Neural progenitor cell (in vitro differentiated cells): Measurements from ENCODE around the gene MMP11.
"Not testable (repeated sequence)": the region's sequence is repeated elsewhere in the genome, so short reads cannot be mapped to it uniquely, and the experiment has no call there.

Source experiments
- EZH2 ChIP-seq: fragments of 200-600 bp; sonication (generic); IDR thresholded peaks from 2 replicates; pipeline ENCODE4 v1.6.1; 2017; ENCODE audit warnings: antibody characterized with exemption, mild to moderate bottlenecking, moderate library complexity
- TF ChIP-seq, protein P1 (sequence below): fragments of 200-600 bp; sonication (generic); IDR thresholded peaks from 2 replicates; pipeline ENCODE4 v1.5.1; 2017; ENCODE audit warnings: antibody characterized with exemption, mild to moderate bottlenecking

DNA sequence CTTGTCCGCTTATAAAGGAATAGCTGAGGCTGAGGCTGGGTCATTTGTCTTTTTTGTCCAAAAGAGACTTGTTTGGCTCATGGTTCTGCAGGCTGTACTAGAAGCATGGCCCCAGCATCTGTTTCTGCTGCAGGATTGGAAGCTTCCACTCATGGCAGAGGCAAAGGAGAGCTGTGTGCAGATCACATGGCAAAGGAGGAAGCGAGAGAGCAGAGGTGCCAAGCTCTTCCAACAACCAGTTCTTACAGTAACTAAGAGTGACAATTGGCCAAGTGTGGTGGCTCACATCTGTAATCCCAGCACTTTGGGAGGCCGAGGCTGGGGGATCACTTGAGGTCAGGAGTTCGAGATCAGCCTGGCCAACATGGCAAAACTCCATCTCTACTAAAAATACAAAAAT is 44.5 kb upstream of the MMP11 start:
- TF ChIP-seq, protein P1, sequence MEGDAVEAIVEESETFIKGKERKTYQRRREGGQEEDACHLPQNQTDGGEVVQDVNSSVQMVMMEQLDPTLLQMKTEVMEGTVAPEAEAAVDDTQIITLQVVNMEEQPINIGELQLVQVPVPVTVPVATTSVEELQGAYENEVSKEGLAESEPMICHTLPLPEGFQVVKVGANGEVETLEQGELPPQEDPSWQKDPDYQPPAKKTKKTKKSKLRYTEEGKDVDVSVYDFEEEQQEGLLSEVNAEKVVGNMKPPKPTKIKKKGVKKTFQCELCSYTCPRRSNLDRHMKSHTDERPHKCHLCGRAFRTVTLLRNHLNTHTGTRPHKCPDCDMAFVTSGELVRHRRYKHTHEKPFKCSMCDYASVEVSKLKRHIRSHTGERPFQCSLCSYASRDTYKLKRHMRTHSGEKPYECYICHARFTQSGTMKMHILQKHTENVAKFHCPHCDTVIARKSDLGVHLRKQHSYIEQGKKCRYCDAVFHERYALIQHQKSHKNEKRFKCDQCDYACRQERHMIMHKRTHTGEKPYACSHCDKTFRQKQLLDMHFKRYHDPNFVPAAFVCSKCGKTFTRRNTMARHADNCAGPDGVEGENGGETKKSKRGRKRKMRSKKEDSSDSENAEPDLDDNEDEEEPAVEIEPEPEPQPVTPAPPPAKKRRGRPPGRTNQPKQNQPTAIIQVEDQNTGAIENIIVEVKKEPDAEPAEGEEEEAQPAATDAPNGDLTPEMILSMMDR: not testable (repeated sequence)
- TF ChIP-seq EZH2: not testable (repeated sequence)
